ENCODE results near the gene PPP2R5D. TPM values are rescaled to one million over a fixed set of nuclear protein-coding genes. Genes with fewer than 3 reads are reported as not detected.

The PPP2R5D gene
- total and polyA plus RNA-seq, 2 of the 8 experiments (the other 6 are each of a cell fraction or from before 2014, with no cell fraction given) = 52.1 to 55.7 TPM

- FAIRE-seq (no peak), DNase-seq (ENCODE audit: low read depth in 1 of 2, low spot score in 2 of 2) (no peak)
- no peak overlapping the region for H3K4me3 ChIP-seq (ENCODE audit: extremely low read depth in 1 of 4, insufficient read depth in 2 of 4, low read depth in 3 of 4, low read length in 4 of 4)
- TF ChIP-seq CBX5 (IDR thresholded peaks at IDR 0.05; ENCODE audit: low read depth, low read length) (no peak), EGR1 (IDR thresholded peaks at IDR 0.05; ENCODE audit: borderline replicate concordance, low read depth, low read length) (no peak), TAF1 (IDR thresholded peaks at IDR 0.05; ENCODE audit: low read depth, low read length) (no peak)
- H3K36me3 ChIP-seq (ENCODE audit: control insufficient read depth in 2 of 4, insufficient read depth in 4 of 4, low read length in 3 of 4) = peaks cover 0 to 2% (median 0%) of the 10 kb centered on the region in 4 experiments; a peak in 1 of 8 replicates
- no peak overlapping the region for H3K4me2 ChIP-seq (ENCODE audit: insufficient read depth in 1 of 2, low read depth in 2 of 2, low read length in 2 of 2)
- no peak overlapping the region for H3K27ac ChIP-seq (ENCODE audit: low read depth, low read length)
- H4K91ac ChIP-seq (replicated peaks; ENCODE audit: insufficient read length, low read length) = no peak overlapping the region
- H3K14ac ChIP-seq (ENCODE audit: insufficient read length) = no peak overlapping the region
- ChIA-PET POLR2A (ENCODE audit: partially characterized antibody) (interaction anchor here (1.0 to 5.3 kb wide), 6 partner anchors 12 to 91 kb away, joined by 3 to 27 read pairs (median 4); partner anchors contain the start of genes CUL7 and PEX6), CTCF (ENCODE audit: partially characterized antibody) (interaction anchor here (0.8 to 4.3 kb wide), 11 partner anchors 8 to 185 kb away, joined by 3 to 30 read pairs (median 5); partner anchors contain the start of genes PEX6 and PPP2R5D)
- H3K23me2 ChIP-seq (ENCODE audit: low read depth, low read length) = peaks cover 10% of the 10 kb centered on the region
- no peak overlapping the region for H3K23ac ChIP-seq (ENCODE audit: insufficient read length)
- H3K4me1 ChIP-seq (replicated peaks in 1 of 4; ENCODE audit: control insufficient read depth in 3 of 4, insufficient read depth in 4 of 4, low read length in 3 of 4) = peaks cover 0 to 10% (median 6%) of the 10 kb centered on the region in 4 experiments; a peak in 5 of 7 replicates
- H2BK20ac ChIP-seq (ENCODE audit: low read length) = no peak overlapping the region
- peak overlapping the region; percentile 12; the same call in 1 of the 2 replicates for H2BK15ac ChIP-seq (ENCODE audit: low read length)
- no peaks in the 10 kb centered on the region for H3K9me3 ChIP-seq (ENCODE audit: insufficient read depth in 2 of 2, low read depth in 1 of 2, low read length in 1 of 2)
- H3K79me2 ChIP-seq (ENCODE audit: control insufficient read depth in 1 of 2, insufficient read depth in 2 of 2, low read length in 2 of 2) = no peaks in the 10 kb centered on the region
- H3K18ac ChIP-seq (ENCODE audit: extremely low read depth, low read length) = no peak overlapping the region
- no peak overlapping the region for H4K5ac ChIP-seq (ENCODE audit: insufficient read length, low read depth, low read length)
- H4K20me1 ChIP-seq (replicated peaks in 1 of 2; ENCODE audit: control insufficient read depth in 1 of 2, insufficient read depth in 2 of 2, low read length in 2 of 2) = peaks cover 0 to 2% of the 10 kb centered on the region in 2 experiments
- H3K9ac ChIP-seq (replicated peaks in 1 of 4; ENCODE audit: extremely low read depth in 1 of 4, low read depth in 3 of 4, low read length in 3 of 4) = no peak overlapping the region
- H2BK12ac ChIP-seq (ENCODE audit: low read depth, low read length) = no peak overlapping the region
- no peaks in the 10 kb centered on the region; the same call in 1 of the 2 replicates for H3K79me1 ChIP-seq (ENCODE audit: low read depth, low read length)
- no peak overlapping the region for H2BK120ac ChIP-seq (replicated peaks; ENCODE audit: low read depth, low read length)
- H3K56ac ChIP-seq (replicated peaks; ENCODE audit: insufficient read length, low read depth, low read length) = no peak overlapping the region
- H4K8ac ChIP-seq (ENCODE audit: extremely low read depth, insufficient read depth, low read length) = no peak overlapping the region
- 96% methylated on average over 13 of the region's 13 CpGs; no CpG with 5 or more reads in 1 of the 2 experiments for WGBS, 2 experiments (ENCODE audit: extremely low coverage in 1 of 2, insufficient coverage in 1 of 2, insufficient read length in 1 of 2, insufficient replicate concordance in 2 of 2, low coverage in 1 of 2, low lambda C conversion rate in 2 of 2, missing lambda C conversion rate in 1 of 2)
- no peak overlapping the region for H3K4ac ChIP-seq (replicated peaks; ENCODE audit: insufficient read length, low read depth, low read length)
- H2BK5ac ChIP-seq (ENCODE audit: low read depth, low read length) = 0 out of 2 replicates have a peak overlapping the region, but pooled peaks have one; percentile 18
- H2AK5ac ChIP-seq (ENCODE audit: low read depth, low read length) = no peak overlapping the region
- no peak overlapping the region for H2AFZ ChIP-seq (ENCODE audit: low read length)
- H3K27me3 ChIP-seq (replicated peaks in 1 of 4; ENCODE audit: control insufficient read depth in 3 of 4, extremely low read depth in 1 of 4, insufficient read depth in 3 of 4, low read length in 3 of 4) = peaks cover 0 to 13% (median 10%) of the 10 kb centered on the region in 4 experiments; a peak in 5 of 7 replicates
Measured at GRCh38 chr6:42962502-42963178, 21.7 kb upstream of the PPP2R5D start.

Measured in H1 (cell line).